CD14-positive monocyte (primary cell): ENCODE results near the gene CAMSAP2. TPM values are rescaled to one million over a fixed set of nuclear protein-coding genes. Genes with fewer than 3 reads are reported as not detected.
"Not testable (repeated sequence)": the region's sequence is repeated elsewhere in the genome, so short reads cannot be mapped to it uniquely, and the experiment has no call there.

Source experiments
- DNase-seq, 3 donors: peaks; one replicate each; pipeline ENCODE4 v3.0.0-alpha.2; 2011 to 2022
- H2AFZ ChIP-seq: 2 replicates; pipeline ENCODE4 v1.6.0; 2012; ENCODE audit warnings: mild to moderate bottlenecking, low read depth, low read length, inconsistent platforms; ENCODE audit not compliant: insufficient read depth, poor library complexity, severe bottlenecking
- H3K27ac ChIP-seq, 2 donors: 1 replicate in 1 of 2; 2 replicates in 1 of 2; pipeline ENCODE4 v1.5.1; 2012 to 2013; ENCODE audit warnings: low read length in 2 of 2, control low read depth in 1 of 2, inconsistent platforms in 1 of 2, low read depth in 1 of 2, mild to moderate bottlenecking in 1 of 2
- H3K27me3 ChIP-seq, 2 donors: one replicate each; pipeline versions ENCODE4 v1.6.0 to v1.6.1; 2011 to 2013; ENCODE audit warnings: low read length in 2 of 2; ENCODE audit not compliant: control insufficient read depth in 2 of 2, insufficient read depth in 2 of 2
- H3K36me3 ChIP-seq, 2 donors: replicated peaks in 1 of 2; 1 replicate in 1 of 2; 2 replicates in 1 of 2; pipeline versions ENCODE4 v1.5.1 to v1.6.1; 2012 to 2013; ENCODE audit warnings: low read length in 2 of 2, control low read depth in 1 of 2, inconsistent platforms in 1 of 2, mild to moderate bottlenecking in 1 of 2; ENCODE audit not compliant: insufficient read depth in 2 of 2, control insufficient read depth in 1 of 2
- H3K4me1 ChIP-seq, 2 donors: 1 replicate in 1 of 2; 2 replicates in 1 of 2; pipeline versions ENCODE4 v1.5.1 to v1.6.1; 2012 to 2013; ENCODE audit warnings: low read length in 2 of 2, control low read depth in 1 of 2, inconsistent platforms in 1 of 2, mild to moderate bottlenecking in 1 of 2, moderate library complexity in 1 of 2; ENCODE audit not compliant: insufficient read depth in 2 of 2, control insufficient read depth in 1 of 2
- H3K4me2 ChIP-seq: replicated peaks from 2 replicates; pipeline ENCODE3; 2012; ENCODE audit warnings: low read length, moderate library complexity, mild to moderate bottlenecking; ENCODE audit not compliant: poor library complexity, severe bottlenecking; ENCODE audit errors: extremely low read depth
- H3K4me3 ChIP-seq, 3 experiments: fragments of 200-600 bp in 1 of 3; sonication (generic) in 1 of 3; replicated peaks in 1 of 3; 1 replicate in 2 of 3; 2 replicates in 1 of 3; pipeline ENCODE4 v1.5.1; 2011 to 2013; ENCODE audit warnings: low read length in 3 of 3, mild to moderate bottlenecking in 3 of 3, control low read depth in 2 of 3, low read depth in 2 of 3, inconsistent platforms in 1 of 3, moderate library complexity in 1 of 3
- H3K79me2 ChIP-seq: 2 replicates; pipeline ENCODE4 v1.6.0; 2012; ENCODE audit warnings: mild to moderate bottlenecking, control low read depth, inconsistent platforms, low read length, moderate library complexity; ENCODE audit not compliant: insufficient read depth
- H3K9ac ChIP-seq: 2 replicates; pipeline ENCODE4 v1.6.0; 2017; ENCODE audit warnings: low read length, mild to moderate bottlenecking; ENCODE audit not compliant: insufficient read depth, poor library complexity, severe bottlenecking
- H3K9me3 ChIP-seq, 2 donors: replicated peaks in 1 of 2; 1 replicate in 1 of 2; 2 replicates in 1 of 2; pipeline versions ENCODE4 v1.5.1 to v1.6.1; 2012 to 2013; ENCODE audit warnings: low read length in 2 of 2, control low read depth in 1 of 2; ENCODE audit not compliant: control insufficient read depth in 1 of 2, insufficient read depth in 1 of 2
- H4K20me1 ChIP-seq: 2 replicates; pipeline ENCODE4 v1.6.0; 2012; ENCODE audit warnings: mild to moderate bottlenecking, low read length, control low read depth, moderate library complexity; ENCODE audit not compliant: insufficient read depth
- H3K27ac Mint-ChIP-seq, 7 donors: one replicate each; pipeline ENCODE4 v1.8.0; 2020; ENCODE audit warnings: mild to moderate bottlenecking in 7 of 7, mixed read lengths in 7 of 7, moderate library complexity in 6 of 7, inconsistent platforms in 2 of 7
- H3K27me3 Mint-ChIP-seq, 3 donors: one replicate each; pipeline ENCODE4 v1.8.0; 2021 to 2022; ENCODE audit warnings: low read depth in 3 of 3, mild to moderate bottlenecking in 3 of 3, mixed read lengths in 3 of 3, moderate library complexity in 3 of 3, inconsistent platforms in 1 of 3
- H3K36me3 Mint-ChIP-seq, 2 donors: one replicate each; pipeline ENCODE4 v1.8.0; 2020; ENCODE audit warnings: mixed read lengths in 2 of 2, inconsistent platforms in 1 of 2, mild to moderate bottlenecking in 1 of 2
- H3K4me1 Mint-ChIP-seq: one replicate; pipeline ENCODE4 v1.8.0; 2020; ENCODE audit warnings: mild to moderate bottlenecking, mixed read lengths
- H3K4me3 Mint-ChIP-seq, 2 donors: one replicate each; pipeline ENCODE4 v1.8.0; 2020; ENCODE audit warnings: mild to moderate bottlenecking in 2 of 2, mixed read lengths in 2 of 2, moderate library complexity in 1 of 2
- H3K9me3 Mint-ChIP-seq, 7 donors: one replicate each; pipeline ENCODE4 v1.8.0; 2020 to 2022; ENCODE audit warnings: mixed read lengths in 7 of 7, mild to moderate bottlenecking in 6 of 7, moderate library complexity in 6 of 7, inconsistent platforms in 2 of 7
- WGBS: methylation state at CpG from one replicate; pipeline ENCODE4 v1.1.5; 2013; ENCODE audit warnings: missing lambda C conversion rate; ENCODE audit not compliant: insufficient coverage; 5-methylcytosine and 5-hydroxymethylcytosine counted together
- intact Hi-C, 2 donors: fragments of 100-400 bp; cut with micrococcal nuclease; formaldehyde crosslinking; loops; one replicate each; pipeline versions ENCODE4 v1.15.0 to v1.15.1; 2023
- polyA plus RNA-seq, 3 donors: library from polyadenylated mRNA; depleted of rRNA in 1 of 3; unstranded in 2 of 3; stranded (reverse) in 1 of 3; fragments of 300-500 nt in 2 of 3; fragments of >200 nt in 1 of 3; fragmentation: Illumina TruSeq in 2 of 3; gene quantifications; 1 replicate in 2 of 3; 2 replicates in 1 of 3; pipeline ENCODE4 v1.2.3, GENCODE V29; 2012 to 2021
- TF ChIP-seq, protein P1 (sequence below): fragments of 200-600 bp; IDR thresholded peaks from one replicate; pipeline ENCODE4 v1.8.0; 2022; ENCODE audit warnings: antibody characterized with exemption, mild to moderate bottlenecking

Gene CAMSAP2
- polyA plus RNA-seq, 3 donors = 0.89 to 1.3 (median 0.90) TPM

DNA sequence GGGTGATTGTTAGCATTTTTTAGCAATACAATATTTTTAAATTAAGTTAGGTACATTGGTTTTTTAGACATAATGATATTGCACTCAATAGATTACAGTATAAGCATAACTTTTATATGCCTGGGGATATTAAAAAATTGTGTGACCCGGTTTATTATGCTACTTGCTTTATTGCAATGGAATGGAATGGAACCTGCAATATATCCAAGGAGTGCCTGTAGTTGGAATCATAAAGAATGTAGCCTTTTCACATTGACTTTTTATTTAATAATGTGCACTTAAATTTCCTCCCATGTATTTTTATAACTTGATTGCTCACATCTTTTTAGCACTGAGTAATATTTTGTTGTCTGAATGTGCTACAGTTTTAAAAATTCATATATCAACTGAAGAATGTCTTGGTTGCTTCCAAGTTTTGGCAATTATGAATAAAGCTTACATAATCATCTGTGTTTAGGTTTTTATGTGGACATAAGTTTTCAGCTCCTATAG lies 49.2 kb downstream of the CAMSAP2 start:
- peaks cover 0 to 5% (median 1%) of the 10 kb centered on the region in 3 donors for H3K27me3 Mint-ChIP-seq
- WGBS = no CpG with 5 or more reads among the region's 1 CpG
- H3K79me2 ChIP-seq = no peaks in the 10 kb centered on the region

DNA sequence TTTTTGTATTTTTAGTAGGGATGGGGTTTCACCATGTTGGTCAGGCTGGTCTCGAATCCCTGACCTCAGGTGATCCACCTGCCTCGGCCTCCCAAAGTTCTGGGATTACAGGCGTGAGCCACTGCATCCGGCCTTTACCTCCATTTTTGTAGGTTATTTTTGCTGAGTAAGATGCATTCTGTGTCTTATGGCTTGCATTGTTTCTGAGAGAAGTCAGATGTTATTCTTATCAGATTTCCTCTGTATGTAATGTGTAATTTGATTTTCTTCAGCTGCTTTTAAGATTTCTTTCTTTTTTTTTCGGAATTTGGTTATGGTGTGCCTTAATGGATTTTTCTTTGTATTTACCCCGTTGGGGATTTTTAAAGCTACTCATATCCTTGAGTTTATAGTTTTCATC lies 52.3 kb downstream of the CAMSAP2 start:
- H3K27me3 Mint-ChIP-seq, H4K20me1 ChIP-seq, H3K4me1 ChIP-seq, H3K4me3 ChIP-seq, H3K9me3 ChIP-seq, H3K27ac ChIP-seq, H3K9ac ChIP-seq, H3K79me2 ChIP-seq, H3K4me1 Mint-ChIP-seq, H3K4me2 ChIP-seq, intact Hi-C loops, H3K36me3 Mint-ChIP-seq, H3K36me3 ChIP-seq, DNase-seq, H3K27me3 ChIP-seq, H3K9me3 Mint-ChIP-seq, H3K4me3 Mint-ChIP-seq, H3K27ac Mint-ChIP-seq, H2AFZ ChIP-seq: not testable (repeated sequence)
- 100% methylated on average over 3 of the region's 6 CpGs for WGBS

More for the DNA sequence above, 49.2 kb downstream of the CAMSAP2 start:
- H3K9ac ChIP-seq = no peak overlapping the region
- no peak overlapping the region for H3K27ac ChIP-seq
- intact Hi-C loops = no loop called here
- no peaks in the 10 kb centered on the region for H3K9me3 ChIP-seq
- TF ChIP-seq, protein P1, sequence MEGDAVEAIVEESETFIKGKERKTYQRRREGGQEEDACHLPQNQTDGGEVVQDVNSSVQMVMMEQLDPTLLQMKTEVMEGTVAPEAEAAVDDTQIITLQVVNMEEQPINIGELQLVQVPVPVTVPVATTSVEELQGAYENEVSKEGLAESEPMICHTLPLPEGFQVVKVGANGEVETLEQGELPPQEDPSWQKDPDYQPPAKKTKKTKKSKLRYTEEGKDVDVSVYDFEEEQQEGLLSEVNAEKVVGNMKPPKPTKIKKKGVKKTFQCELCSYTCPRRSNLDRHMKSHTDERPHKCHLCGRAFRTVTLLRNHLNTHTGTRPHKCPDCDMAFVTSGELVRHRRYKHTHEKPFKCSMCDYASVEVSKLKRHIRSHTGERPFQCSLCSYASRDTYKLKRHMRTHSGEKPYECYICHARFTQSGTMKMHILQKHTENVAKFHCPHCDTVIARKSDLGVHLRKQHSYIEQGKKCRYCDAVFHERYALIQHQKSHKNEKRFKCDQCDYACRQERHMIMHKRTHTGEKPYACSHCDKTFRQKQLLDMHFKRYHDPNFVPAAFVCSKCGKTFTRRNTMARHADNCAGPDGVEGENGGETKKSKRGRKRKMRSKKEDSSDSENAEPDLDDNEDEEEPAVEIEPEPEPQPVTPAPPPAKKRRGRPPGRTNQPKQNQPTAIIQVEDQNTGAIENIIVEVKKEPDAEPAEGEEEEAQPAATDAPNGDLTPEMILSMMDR = no peak
- Mint-ChIP-seq H3K27ac (no peak overlapping the region), H3K4me3 (no peak overlapping the region), H3K36me3 (no peaks in the 10 kb centered on the region), H3K9me3 (peaks cover 0 to 15% (median 9%) of the 10 kb centered on the region in 7 donors), H3K4me1 (no peaks in the 10 kb centered on the region)
- no peak overlapping the region for H3K4me2 ChIP-seq
- H3K27me3 ChIP-seq = no peaks in the 10 kb centered on the region
- no peak for DNase-seq
- no peak overlapping the region for H2AFZ ChIP-seq
- no peaks in the 10 kb centered on the region for H4K20me1 ChIP-seq
- no peaks in the 10 kb centered on the region for H3K4me1 ChIP-seq
- H3K36me3 ChIP-seq = no peaks in the 10 kb centered on the region
- H3K4me3 ChIP-seq = no peak overlapping the region
